ENCODE results near the gene MYRFL. TPM values are rescaled to one million over a fixed set of nuclear protein-coding genes. Genes with fewer than 3 reads are reported as not detected.
A peak's percentile ranks its signal among the peaks of the same experiment; 100 is the strongest.

The MYRFL gene
- total RNA-seq, 2 donors from 2014 or later: 0.37 to 0.45 TPM

DNA sequence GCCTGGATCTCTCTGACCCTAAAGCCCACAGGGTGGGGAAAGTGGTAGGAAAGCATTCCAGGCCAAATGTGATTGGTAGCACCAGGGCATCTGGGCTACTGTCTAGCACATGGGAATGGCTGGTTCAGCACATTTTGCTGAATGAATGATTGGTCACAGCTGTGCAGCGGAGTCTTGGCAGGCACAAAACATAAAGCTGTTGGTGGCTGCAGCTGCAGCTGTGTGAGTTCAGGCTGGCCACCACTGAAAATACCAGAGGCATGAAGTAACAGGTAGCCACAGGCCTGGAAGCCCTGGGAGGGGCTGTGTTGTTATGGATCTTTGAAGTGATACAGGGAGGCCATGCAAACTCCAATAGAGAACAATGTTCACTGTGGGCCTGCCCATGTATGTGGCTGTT lies 72.7 kb downstream of the MYRFL start:
- no peaks in the 10 kb centered on the region for H3K9me3 ChIP-seq
- TF ChIP-seq, protein P1, sequence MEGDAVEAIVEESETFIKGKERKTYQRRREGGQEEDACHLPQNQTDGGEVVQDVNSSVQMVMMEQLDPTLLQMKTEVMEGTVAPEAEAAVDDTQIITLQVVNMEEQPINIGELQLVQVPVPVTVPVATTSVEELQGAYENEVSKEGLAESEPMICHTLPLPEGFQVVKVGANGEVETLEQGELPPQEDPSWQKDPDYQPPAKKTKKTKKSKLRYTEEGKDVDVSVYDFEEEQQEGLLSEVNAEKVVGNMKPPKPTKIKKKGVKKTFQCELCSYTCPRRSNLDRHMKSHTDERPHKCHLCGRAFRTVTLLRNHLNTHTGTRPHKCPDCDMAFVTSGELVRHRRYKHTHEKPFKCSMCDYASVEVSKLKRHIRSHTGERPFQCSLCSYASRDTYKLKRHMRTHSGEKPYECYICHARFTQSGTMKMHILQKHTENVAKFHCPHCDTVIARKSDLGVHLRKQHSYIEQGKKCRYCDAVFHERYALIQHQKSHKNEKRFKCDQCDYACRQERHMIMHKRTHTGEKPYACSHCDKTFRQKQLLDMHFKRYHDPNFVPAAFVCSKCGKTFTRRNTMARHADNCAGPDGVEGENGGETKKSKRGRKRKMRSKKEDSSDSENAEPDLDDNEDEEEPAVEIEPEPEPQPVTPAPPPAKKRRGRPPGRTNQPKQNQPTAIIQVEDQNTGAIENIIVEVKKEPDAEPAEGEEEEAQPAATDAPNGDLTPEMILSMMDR (IDR thresholded peaks at IDR 0.05): no peak
- no peak overlapping the region for H3K27ac ChIP-seq
- H3K4me3 ChIP-seq: no peak overlapping the region
- H3K36me3 ChIP-seq: no peaks in the 10 kb centered on the region
- H3K9ac ChIP-seq (ENCODE audit: low read depth in 2 of 2, low read length in 2 of 2): no peak overlapping the region
- intact Hi-C loops (cut with DNase I): no loop called here
- no peaks in the 10 kb centered on the region for H3K4me1 ChIP-seq
- no peak for DNase-seq
- no peaks in the 10 kb centered on the region for H3K27me3 ChIP-seq

DNA sequence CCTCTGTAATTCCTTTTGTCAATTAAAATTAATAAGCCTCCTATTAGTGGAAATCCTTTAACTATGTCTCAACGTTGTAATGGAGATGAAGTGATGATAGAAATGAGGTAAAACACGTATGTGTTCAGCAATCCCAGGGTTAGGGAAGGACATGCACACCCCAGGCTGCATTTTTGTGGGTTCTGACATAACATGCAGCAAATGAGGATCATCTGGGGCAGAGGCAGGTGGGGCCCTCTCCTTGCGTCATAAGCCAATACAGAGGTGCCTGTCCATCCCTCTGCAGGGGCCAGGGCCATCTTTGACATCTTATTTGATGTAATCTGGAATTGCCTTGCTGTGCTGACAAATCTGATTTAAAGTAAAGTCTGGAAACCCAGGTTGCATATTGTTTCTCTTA lies 73.2 kb downstream of the MYRFL start:
- Histone ChIP-seq H3K27ac (no peak overlapping the region), H3K9ac (ENCODE audit: low read depth in 2 of 2, low read length in 2 of 2) (no peak overlapping the region), H3K4me3 (no peak overlapping the region), H3K9me3 (no peaks in the 10 kb centered on the region), H3K4me1 (no peaks in the 10 kb centered on the region), H3K36me3 (no peaks in the 10 kb centered on the region), H3K27me3 (no peaks in the 10 kb centered on the region)
- intact Hi-C loops (cut with DNase I): no loop called here
- TF ChIP-seq, protein P1 (IDR thresholded peaks at IDR 0.05): no peak
- no peak for DNase-seq

- DNase-seq: peak; percentile 91
- Histone ChIP-seq H3K27me3 (no peaks in the 10 kb centered on the region), H3K4me3 (no peak overlapping the region), H3K9me3 (no peaks in the 10 kb centered on the region), H3K4me1 (no peaks in the 10 kb centered on the region), H3K27ac (no peak overlapping the region), H3K9ac (ENCODE audit: low read depth in 2 of 2, low read length in 2 of 2) (no peak overlapping the region), H3K36me3 (no peaks in the 10 kb centered on the region)
- TF ChIP-seq, protein P1 (IDR thresholded peaks at IDR 0.05): peak; percentile 85
- intact Hi-C loops (cut with DNase I): loop anchor here (5.0 kb wide), 1 partner anchor 677 kb away; no protein-coding TSS in a partner anchor
Observed at GRCh38 chr12:69900720-69901131, 75.7 kb downstream of the MYRFL start.

GRCh38 chr12:69901221-69901905 lies 76.3 kb downstream of the MYRFL start:
- no peak for DNase-seq
- no peaks in the 10 kb centered on the region for H3K4me1 ChIP-seq
- H3K9me3 ChIP-seq: no peaks in the 10 kb centered on the region
- no peak overlapping the region for H3K4me3 ChIP-seq
- H3K27me3 ChIP-seq: no peaks in the 10 kb centered on the region
- H3K9ac ChIP-seq (ENCODE audit: low read depth in 2 of 2, low read length in 2 of 2): no peak overlapping the region
- intact Hi-C loops (cut with DNase I): loop anchor here (5.0 kb wide), 1 partner anchor 676 kb away; no protein-coding TSS in a partner anchor
- no peaks in the 10 kb centered on the region for H3K36me3 ChIP-seq
- TF ChIP-seq, protein P1 (IDR thresholded peaks at IDR 0.05): no peak
- H3K27ac ChIP-seq: no peak overlapping the region

DNA sequence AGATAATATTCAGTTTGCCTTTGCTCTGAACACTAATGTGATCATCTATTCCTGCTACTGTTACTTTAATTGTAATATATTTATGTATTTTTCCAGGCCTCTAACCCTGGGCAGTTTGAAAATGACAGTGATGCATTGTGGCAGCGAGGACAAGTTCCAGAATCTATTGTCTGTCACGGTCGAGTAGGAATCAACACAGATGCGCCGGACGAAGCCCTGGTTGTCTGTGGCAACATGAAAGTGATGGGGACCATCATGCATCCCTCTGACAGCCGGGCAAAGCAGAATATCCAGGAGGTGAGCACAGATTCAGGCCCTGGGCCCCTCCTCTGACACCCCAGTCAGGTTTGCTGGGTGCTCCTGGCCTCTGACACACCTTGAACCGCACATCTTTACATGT lies 78.5 kb downstream of the MYRFL start:
- no peaks in the 10 kb centered on the region for H3K36me3 ChIP-seq
- TF ChIP-seq, protein P1 (IDR thresholded peaks at IDR 0.05): no peak
- H3K9me3 ChIP-seq: no peaks in the 10 kb centered on the region
- no peak for DNase-seq
- no peak overlapping the region for H3K27ac ChIP-seq
- H3K4me3 ChIP-seq: no peak overlapping the region
- H3K4me1 ChIP-seq: no peaks in the 10 kb centered on the region
- no peak overlapping the region for H3K9ac ChIP-seq (ENCODE audit: low read depth in 2 of 2, low read length in 2 of 2)
- H3K27me3 ChIP-seq: no peaks in the 10 kb centered on the region
- intact Hi-C loops (cut with DNase I): loop anchor here (5.0 kb wide), 1 partner anchor 674 kb away; no protein-coding TSS in a partner anchor
